DOHH2 (cell line): Measurements from ENCODE around the gene TSPYL4.

Experiments
- CTCF ChIP-seq: fragments of 200-600 bp; sonication (generic); IDR thresholded peaks from one replicate; pipeline ENCODE4 v1.5.1; 2014; ENCODE audit warnings: antibody characterized with exemption, mild to moderate bottlenecking, low read depth, low read length; ENCODE audit not compliant: poor library complexity, severe bottlenecking
- EZH2phosphoT487 ChIP-seq: fragments of 200-600 bp; sonication (generic); IDR thresholded peaks from 2 replicates; pipeline ENCODE4 v1.6.1; 2017; ENCODE audit warnings: borderline replicate concordance, mild to moderate bottlenecking, antibody characterized with exemption, low read length, moderate library complexity, mixed read lengths

GRCh38 chr6:116258520-116258919 is 4.6 kb upstream of the TSPYL4 start:
- TF ChIP-seq CTCF (no peak), EZH2phosphoT487 (no peak)
